GM12878 (cell line): Measurements from ENCODE around the gene FAM9C. TPM values are rescaled to one million over a fixed set of nuclear protein-coding genes. Genes with fewer than 3 reads are reported as not detected.

Experiments used
- ATAC-seq: fragments of 200-7000 bp; cut with Tn5 transposase; 3 replicates; pipeline ENCODE4 v1.9.1; 2020; ENCODE audit warnings: mild to moderate bottlenecking, moderate library complexity
- BruUV-seq: library from RNA; stranded (reverse); fragments of 400-500 nt; replicated peaks from 2 replicates; lab custom pipeline; 2021; lab: Mats Ljungman, UMichigan
- CTCF ChIA-PET: fragments of 300-600 bp; sonication (Branson Sonifier 250); formaldehyde crosslinking; extraction: SDS; loops from one replicate; lab custom pipeline; 2021; ENCODE audit warnings: inconsistent platforms; lab: Yijun Ruan, JAX
- POLR2A ChIA-PET: fragments of 350-600 bp; formaldehyde crosslinking; extraction: SDS; loops from one replicate; lab custom pipeline; 2021; ENCODE audit warnings: inconsistent platforms; lab: Charles Lee
- RAD21 ChIA-PET: fragments of 300-600 bp; sonication (Branson Sonifier 250); formaldehyde crosslinking; loops from one replicate; lab custom pipeline; 2023; ENCODE audit warnings: antibody characterized with exemption; ENCODE audit not compliant: unreplicated experiment; lab: Charles Lee
- SMC1A ChIA-PET: fragments of 300-600 bp; sonication (Branson Sonifier 250); formaldehyde crosslinking; loops from one replicate; lab custom pipeline; 2023; ENCODE audit not compliant: unreplicated experiment, uncharacterized antibody; lab: Charles Lee
- DNase-seq: peaks from one replicate; pipeline ENCODE4 v3.0.0-alpha.2; 2011; ENCODE audit warnings: low read depth, low spot score
- FAIRE-seq: peaks from 3 replicates; lab custom pipeline; 2011; peaks lifted over from hg19 to GRCh38; lab: Jason Lieb, UNC
- H2AFZ ChIP-seq: 2 replicates; pipeline ENCODE4 v1.6.0; 2011; ENCODE audit warnings: low read depth, low read length, control low read depth; ENCODE audit not compliant: control insufficient read depth
- H3K27ac ChIP-seq: 2 replicates; pipeline ENCODE4 v1.5.1; 2011; ENCODE audit warnings: control low read depth; ENCODE audit not compliant: control insufficient read depth, insufficient read depth
- H3K27me3 ChIP-seq, 2 experiments: replicated peaks in 1 of 2; 2 replicates each; pipeline versions ENCODE4 v1.6.0 to v1.6.1; 2011; ENCODE audit warnings: low read length in 1 of 2; ENCODE audit not compliant: control insufficient read depth in 2 of 2, insufficient read depth in 2 of 2
- H3K36me3 ChIP-seq, 2 experiments: 2 replicates each; pipeline ENCODE4 v1.5.1; 2011; ENCODE audit warnings: low read length in 1 of 2; ENCODE audit not compliant: control insufficient read depth in 2 of 2, insufficient read depth in 2 of 2
- H3K4me1 ChIP-seq: 2 replicates; pipeline ENCODE4 v1.6.1; 2011; ENCODE audit warnings: mild to moderate bottlenecking, low read length, moderate library complexity, mixed read lengths; ENCODE audit not compliant: control insufficient read depth, insufficient read depth
- H3K4me2 ChIP-seq: 2 replicates; pipeline ENCODE4 v1.6.0; 2011; ENCODE audit warnings: control low read depth; ENCODE audit not compliant: control insufficient read depth, insufficient read depth
- H3K4me3 ChIP-seq: fragments of 200-600 bp; sonication (generic); 2 replicates; pipeline ENCODE4 v1.5.1; 2016
- H3K79me2 ChIP-seq: 2 replicates; pipeline ENCODE4 v1.6.0; 2011; ENCODE audit warnings: low read length; ENCODE audit not compliant: control insufficient read depth, insufficient read depth
- H3K9ac ChIP-seq: 2 replicates; pipeline ENCODE4 v1.8.0; 2011; ENCODE audit warnings: low read length, control low read depth, mixed read lengths; ENCODE audit not compliant: control insufficient read depth, insufficient read depth
- H3K9me3 ChIP-seq: replicated peaks from 3 replicates; pipeline ENCODE4 v1.5.1; 2011; ENCODE audit warnings: mild to moderate bottlenecking, low read length; ENCODE audit not compliant: control insufficient read depth, insufficient read depth
- H4K20me1 ChIP-seq: 2 replicates; pipeline ENCODE4 v1.6.0; 2011; ENCODE audit not compliant: control insufficient read depth, insufficient read depth
- CBFB ChIP-seq: IDR thresholded peaks from 2 replicates; pipeline ENCODE4 v1.6.1; 2016; ENCODE audit warnings: antibody characterized with exemption, low read depth
- CBX5 ChIP-seq: sonication (generic); IDR thresholded peaks from 2 replicates; pipeline ENCODE4 v1.6.1; 2016; ENCODE audit warnings: low read depth, moderate library complexity, mild to moderate bottlenecking, inconsistent platforms
- KLF5 ChIP-seq: fragments of 450-650 bp; IDR thresholded peaks from 2 replicates; pipeline ENCODE4 v1.6.1; 2014; ENCODE audit warnings: mild to moderate bottlenecking; ENCODE audit not compliant: partially characterized antibody
- NBN ChIP-seq: fragments of 450-650 bp; IDR thresholded peaks from 2 replicates; pipeline ENCODE4 v1.6.1; 2016
- POLR2AphosphoS5 ChIP-seq: IDR thresholded peaks from 2 replicates; pipeline ENCODE4 v1.6.1; 2011; ENCODE audit warnings: mild to moderate bottlenecking, low read length, inconsistent platforms
- SRF ChIP-seq, 2 experiments: IDR thresholded peaks; 2 replicates each; pipeline ENCODE4 v1.6.1; 2011; ENCODE audit warnings: low read depth in 2 of 2, low read length in 2 of 2, mild to moderate bottlenecking in 1 of 2, moderate library complexity in 1 of 2
- YY1 ChIP-seq: IDR thresholded peaks from 2 replicates; pipeline ENCODE4 v1.6.1; 2011; ENCODE audit warnings: low read depth, mild to moderate bottlenecking, low read length
- WGBS: methylation state at CpG from one replicate; pipeline ENCODE4 v1.1.6; 2016; ENCODE audit warnings: low lambda C conversion rate; ENCODE audit not compliant: insufficient replicate concordance, insufficient coverage; ENCODE audit errors: missing lambda C conversion rate; 5-methylcytosine and 5-hydroxymethylcytosine counted together
- in situ Hi-C: fragments of 300-500 bp; cut with MboI; formaldehyde crosslinking; loops from 9 replicates; pipeline ENCODE4 v1.14.3; 2018; ENCODE audit warnings: mixed read lengths
- intact Hi-C: fragments of 100-400 bp; cut with micrococcal nuclease; formaldehyde crosslinking; loops from one replicate; pipeline ENCODE4 v1.14.2; 2022; ENCODE audit not compliant: unreplicated experiment
- polyA plus RNA-seq, 11 experiments: library from polyadenylated mRNA; depleted of rRNA in 4 of 11; unstranded in 6 of 11; stranded (reverse) in 5 of 11; fragments of >200 nt; fragmentation: Nextera tagmentation in 4 of 11; fragmentation: Illumina TruSeq in 1 of 11; extraction: Ambion mirVana in 4 of 11; extraction: Trizol in 1 of 11; gene quantifications; 1 replicate in 1 of 11; 2 replicates in 10 of 11; pipeline versions ENCODE4 v1.2.1 to v1.2.3, GENCODE V29; 2011 to 2016; ENCODE audit warnings: inconsistent platforms in 2 of 11, missing spikeins in 2 of 11, low read depth in 1 of 11
- total RNA-seq, 4 experiments: library from RNA; depleted of rRNA in 3 of 4; stranded (reverse); fragments of >200 nt in 3 of 4; fragmentation: Illumina TruSeq in 1 of 4; extraction: Trizol in 1 of 4; gene quantifications; 2 replicates each; pipeline versions ENCODE4 v1.2.1 to v1.2.3, GENCODE V29; 2013 to 2021

Gene FAM9C
- total and polyA plus RNA-seq, 10 of the 15 experiments (the other 5 are each of a cell fraction or from before 2014, with no cell fraction given) = 0.01 to 0.03 TPM; not detected in 8

DNA sequence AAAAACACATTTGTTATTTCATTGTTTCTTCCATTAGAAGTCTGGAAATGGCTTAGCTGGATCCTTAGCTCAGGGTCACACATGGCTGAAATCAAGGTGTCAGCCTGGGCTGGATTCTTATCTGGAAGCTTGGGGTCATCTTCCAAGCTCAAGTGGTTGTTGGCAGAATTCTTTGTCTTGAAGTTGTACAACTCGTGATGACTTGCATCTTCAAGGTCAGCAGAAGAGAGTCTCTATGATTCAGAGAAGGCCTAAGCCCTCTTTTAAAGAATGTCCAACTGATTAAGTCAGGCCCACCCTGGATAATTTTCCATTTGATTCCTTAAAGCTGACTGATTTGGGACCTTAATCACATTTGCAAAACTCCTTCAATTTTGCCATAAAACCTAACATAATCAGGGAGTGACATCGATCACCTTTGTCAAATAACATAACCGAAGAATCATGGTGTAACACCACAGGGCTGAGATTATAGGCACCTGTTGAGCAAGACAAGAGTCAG, 47.4 kb downstream of the FAM9C start:
- H3K36me3 ChIP-seq = no peaks in the 10 kb centered on the region
- BruUV-seq = no TSS peak
- H4K20me1 ChIP-seq = no peaks in the 10 kb centered on the region
- WGBS = 66% methylated on average over 3 of the region's 3 CpGs
- ATAC-seq (no peak), DNase-seq (no peak), FAIRE-seq (no peak)
- POLR2A ChIA-PET = interaction anchor here (0.6 to 17.2 kb wide), 6 partner anchors 12 to 403 kb away, joined by 3 to 280 read pairs (median 4); no protein-coding TSS in a partner anchor
- no peak overlapping the region for H2AFZ ChIP-seq
- H3K27me3 ChIP-seq = no peaks in the 10 kb centered on the region
- H3K9ac ChIP-seq = no peak overlapping the region
- no peak overlapping the region for H3K4me3 ChIP-seq
- RAD21 ChIA-PET = interaction anchor here (1.0 to 22.5 kb wide), 6 partner anchors 19 to 491 kb away, joined by 3 to 689 read pairs (median 73); partner anchors contain the start of gene TMSB4X
- intact Hi-C loops (no loop called here), in situ Hi-C loops (no loop called here)
- no peak overlapping the region for H3K4me2 ChIP-seq
- no peaks in the 10 kb centered on the region for H3K9me3 ChIP-seq
- SMC1A ChIA-PET = interaction anchor here (1.6 to 25.1 kb wide), 6 partner anchors 14 to 85 kb away, joined by 8 to 847 read pairs (median 248); partner anchors contain the start of gene TMSB4X
- TF ChIP-seq CBX5 (no peak), YY1 (no peak), KLF5 (no peak), SRF (IDR thresholded peaks at IDR 0.05; ENCODE audit: low read depth in 2 of 2, low read length in 2 of 2) (no peak), CBFB (no peak), NBN (no peak), POLR2AphosphoS5 (no peak)
- CTCF ChIA-PET = interaction anchor here (3.0 to 8.5 kb wide), 3 partner anchors 11 to 92 kb away, joined by 11 to 72 read pairs (median 30); no protein-coding TSS in a partner anchor
- no peaks in the 10 kb centered on the region; the same call in 1 of the 2 replicates for H3K79me2 ChIP-seq
- H3K27ac ChIP-seq = peak overlapping the region; percentile 91
- peaks cover 45% of the 10 kb centered on the region for H3K4me1 ChIP-seq
